Ishikawa (cell line): ENCODE measurements around the gene PLXNA2.

Source experiments
- EP300 ChIP-seq: IDR thresholded peaks from 2 replicates; pipeline ENCODE4 v1.6.1; 2012; ENCODE audit warnings: borderline replicate concordance
- FOXM1 ChIP-seq: IDR thresholded peaks from 2 replicates; pipeline ENCODE4 v1.6.1; 2012; ENCODE audit warnings: low read depth, borderline replicate concordance
- TEAD4 ChIP-seq: IDR thresholded peaks from 2 replicates; pipeline ENCODE4 v1.6.1; 2012

- TF ChIP-seq TEAD4 (no peak), FOXM1 (no peak), EP300 (no peak)
These were observed 219.2 kb downstream of the PLXNA2 start for GRCh38 chr1:208025031-208025430.
